Fibroblast of the conjunctiva (primary cell): ENCODE results near the gene PACSIN2.

ENCODE experiments used
- DNase-seq: peaks from one replicate; pipeline ENCODE4 v3.0.0-alpha.2; 2010; ENCODE audit warnings: low read depth

The PACSIN2 gene

DNA sequence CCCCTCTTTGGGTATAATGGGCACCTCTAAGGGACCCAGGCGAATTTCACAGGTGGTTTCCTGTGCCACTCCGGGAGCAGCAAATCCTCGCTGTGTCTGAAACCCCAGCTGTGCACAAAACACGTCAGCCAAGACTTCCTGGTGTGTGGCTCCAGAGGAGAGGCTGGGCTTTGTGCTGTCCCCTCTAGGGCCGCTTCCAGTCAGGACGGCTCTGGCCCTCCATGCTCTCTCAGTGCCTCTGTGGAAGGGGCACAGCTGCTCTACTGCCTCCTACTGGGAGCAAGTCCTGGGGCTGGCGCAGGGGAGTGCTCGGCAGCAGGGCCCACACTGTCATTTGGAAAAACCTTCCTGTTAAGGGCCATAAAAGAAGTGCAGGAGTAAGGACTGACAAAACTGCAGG lies 134.1 kb downstream of the PACSIN2 start:
- DNase-seq: no peak

DNA sequence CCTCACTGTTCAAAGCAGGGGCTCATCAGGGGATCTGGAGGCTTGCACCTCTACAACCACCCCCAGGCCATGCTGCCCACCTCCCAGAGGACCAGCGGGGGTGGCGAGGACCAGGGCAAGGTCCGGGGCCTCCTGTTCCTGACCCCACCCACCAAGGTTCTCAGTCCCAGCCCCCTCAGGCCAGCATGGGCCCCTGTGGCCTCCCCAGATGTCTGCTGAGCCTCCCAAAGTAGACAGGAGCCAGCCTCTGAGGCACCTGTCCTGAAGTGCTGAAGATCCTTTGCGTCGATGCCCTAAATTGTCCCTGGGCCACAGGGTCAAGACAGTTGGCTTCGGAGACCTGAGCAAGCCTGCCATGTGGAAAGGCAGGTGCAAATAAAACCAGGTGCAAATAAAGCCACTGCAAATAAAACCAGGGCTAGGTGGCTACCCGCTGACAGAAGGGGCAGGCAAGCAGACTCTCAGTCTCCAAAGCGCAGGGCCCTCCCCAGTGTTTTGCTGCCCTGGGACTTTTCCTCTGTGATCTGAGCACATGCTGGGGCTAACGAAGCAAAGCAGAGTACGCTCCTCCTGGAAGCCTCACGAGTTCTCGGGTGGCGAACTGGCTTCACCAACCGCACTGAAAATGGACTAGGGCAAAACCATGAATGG lies 135.5 kb downstream of the PACSIN2 start:
- no peak for DNase-seq

DNA sequence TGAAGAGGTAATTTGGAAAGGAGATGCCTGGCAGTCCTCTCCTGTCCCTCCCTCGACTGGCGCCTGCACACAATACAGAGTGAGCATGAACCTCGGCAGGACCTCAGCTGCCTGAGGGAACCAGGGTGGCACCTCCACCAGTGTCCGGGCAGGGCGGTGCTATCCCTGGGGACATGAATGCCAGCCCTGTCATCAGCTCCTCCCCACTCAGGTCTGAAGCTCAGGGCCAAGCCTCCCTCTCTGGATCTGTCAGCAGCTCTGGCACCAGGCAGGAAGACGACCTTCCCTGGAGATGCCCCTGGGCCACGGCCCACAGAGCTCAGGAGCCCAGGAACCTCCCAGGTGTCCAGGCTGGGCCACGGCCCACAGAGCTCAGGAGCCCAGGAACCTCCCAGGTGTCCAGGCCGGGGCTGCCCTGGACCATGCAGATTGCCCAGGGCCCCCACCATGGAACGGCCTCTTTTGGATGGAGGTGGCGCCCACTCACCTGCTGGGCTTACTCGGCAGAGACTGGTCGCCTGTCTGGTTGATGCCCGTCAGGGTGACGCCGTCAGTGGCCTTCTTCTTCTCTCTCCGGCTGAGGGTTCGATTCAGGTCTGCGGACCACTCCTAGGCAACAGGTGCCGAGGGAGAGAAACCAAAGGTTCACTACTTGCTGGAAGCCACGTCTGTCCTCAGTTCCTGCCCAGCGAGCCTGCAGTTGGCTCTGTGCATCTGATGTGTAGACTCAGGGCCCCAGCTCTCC lies 136.2 kb downstream of the PACSIN2 start:
- DNase-seq: no peak

DNA sequence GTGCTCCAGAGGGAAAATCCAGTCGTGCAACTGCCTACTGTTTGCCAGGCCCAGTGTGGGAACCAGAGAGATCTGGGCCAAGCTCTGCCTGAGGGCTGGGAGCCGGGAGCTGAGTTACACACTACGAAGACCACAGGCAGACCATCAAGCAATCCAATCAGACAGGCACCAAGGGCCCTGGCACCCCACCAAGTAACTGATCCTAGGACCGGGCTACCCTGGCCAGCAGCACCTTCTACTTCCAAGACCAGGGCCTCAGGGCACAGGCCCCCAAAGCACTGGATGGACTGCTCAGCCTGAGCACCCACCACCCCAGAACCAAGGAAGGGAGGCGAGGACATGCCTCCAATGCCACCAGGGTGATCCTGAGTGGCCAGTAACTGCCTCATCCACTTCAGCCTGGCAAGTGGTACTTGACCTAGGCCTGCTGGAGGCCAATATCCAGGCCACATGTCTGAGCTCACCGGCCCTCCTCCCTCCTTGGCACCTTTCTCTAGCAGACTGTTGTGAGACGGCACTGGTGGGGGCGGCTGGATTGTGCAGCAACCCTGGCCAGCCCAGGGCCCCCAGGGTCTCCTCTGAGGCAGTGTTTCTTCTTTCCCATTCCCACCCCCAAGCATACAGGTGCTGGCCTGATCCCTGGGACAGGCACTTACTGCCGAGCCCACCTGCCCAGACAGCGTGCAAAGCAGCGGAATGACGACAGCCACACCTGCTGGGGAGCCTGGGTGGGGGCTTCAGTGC lies 137.2 kb downstream of the PACSIN2 start:
- DNase-seq: no peak

- DNase-seq: no peak
Observed at GRCh38 chr22:42877158-42877557, 137.8 kb downstream of the PACSIN2 start.

- DNase-seq: no peak
Observed at GRCh38 chr22:42876041-42876440, 138.9 kb downstream of the PACSIN2 start.

- no peak for DNase-seq
Observed at GRCh38 chr22:42874010-42874409, 140.9 kb downstream of the PACSIN2 start.

DNA sequence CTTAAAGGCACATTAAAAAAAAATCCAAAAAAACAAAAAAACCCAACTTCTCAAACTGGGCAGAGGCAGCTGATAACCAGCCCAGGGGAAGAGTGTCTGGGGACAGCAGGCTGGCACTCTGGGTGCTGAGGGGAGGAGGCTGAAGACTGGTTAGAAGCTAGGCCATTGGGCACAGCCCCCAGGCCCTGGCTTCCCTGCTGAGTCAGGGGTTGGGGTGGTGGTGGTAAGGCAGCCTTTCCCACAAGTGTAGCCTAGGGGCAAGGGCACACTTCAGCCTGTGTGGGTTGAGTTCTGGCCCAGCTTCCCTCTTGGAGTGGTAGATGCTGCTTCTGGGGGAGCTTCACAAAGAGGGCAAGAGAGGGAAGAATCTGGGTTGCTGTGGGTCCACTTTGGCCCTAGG lies 141.6 kb downstream of the PACSIN2 start:
- no peak for DNase-seq

GRCh38 chr22:42872821-42873220 lies 142.1 kb downstream of the PACSIN2 start:
- DNase-seq: no peak

GRCh38 chr22:42871146-42872050 lies 143.6 kb downstream of the PACSIN2 start:
- DNase-seq: no peak

DNA sequence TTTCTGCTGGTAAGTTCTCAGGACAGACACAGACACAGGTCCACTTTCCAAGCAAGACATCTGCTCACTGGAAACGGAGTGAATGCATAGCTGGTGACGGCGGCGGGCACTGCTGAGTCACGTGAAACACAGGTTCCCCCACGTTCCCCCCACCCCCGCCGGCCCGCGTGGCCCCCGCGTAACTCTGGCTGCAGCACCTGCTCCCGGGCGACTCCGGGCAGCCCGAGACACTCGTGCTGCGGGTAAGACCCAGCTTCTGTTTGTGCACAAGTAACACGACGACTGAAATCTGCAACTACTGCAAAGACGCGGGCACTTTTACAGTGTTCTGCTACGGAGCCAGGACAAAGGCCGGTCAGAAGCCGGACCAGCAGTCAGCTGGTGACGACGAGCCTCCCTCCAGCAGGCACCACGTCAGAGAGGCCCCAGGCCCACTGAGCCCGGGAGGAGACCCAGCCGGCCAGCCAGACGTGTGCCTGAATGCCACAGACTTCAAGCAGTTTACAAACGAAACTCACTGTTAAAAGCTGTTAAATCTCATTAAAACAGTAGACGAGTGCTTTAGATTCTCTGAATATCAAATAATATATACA lies 145.0 kb downstream of the PACSIN2 start:
- DNase-seq: no peak

GRCh38 chr22:42869463-42869862 lies 145.5 kb downstream of the PACSIN2 start:
- DNase-seq: no peak

- peak; percentile 9 for DNase-seq
Observed at GRCh38 chr22:42868751-42869251, 146.1 kb downstream of the PACSIN2 start.

DNA sequence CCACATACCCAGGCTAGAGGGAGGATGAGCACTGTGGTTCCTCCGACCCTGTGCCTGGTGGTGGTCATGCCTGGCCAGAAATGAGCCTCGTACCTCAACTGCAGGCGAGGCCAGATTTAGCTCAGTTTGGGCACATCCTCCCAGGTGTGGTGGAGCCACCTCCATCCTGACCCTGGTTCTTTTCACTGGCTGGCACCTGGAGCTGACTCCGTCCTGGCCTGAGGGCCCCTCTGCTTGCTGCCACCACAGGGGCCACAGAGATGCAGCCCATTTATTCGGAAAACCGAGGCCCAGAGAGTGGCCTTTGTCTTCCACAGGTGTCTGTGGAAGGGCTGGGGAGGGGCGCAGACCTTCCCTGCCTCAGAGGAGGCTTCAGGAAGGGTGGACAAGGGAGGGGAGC lies 148.8 kb downstream of the PACSIN2 start:
- no peak for DNase-seq

GRCh38 chr22:42865536-42865935 lies 149.4 kb downstream of the PACSIN2 start:
- no peak for DNase-seq

- peak; percentile 43 for DNase-seq
Observed at GRCh38 chr22:42863349-42863961, 151.5 kb downstream of the PACSIN2 start.

DNA sequence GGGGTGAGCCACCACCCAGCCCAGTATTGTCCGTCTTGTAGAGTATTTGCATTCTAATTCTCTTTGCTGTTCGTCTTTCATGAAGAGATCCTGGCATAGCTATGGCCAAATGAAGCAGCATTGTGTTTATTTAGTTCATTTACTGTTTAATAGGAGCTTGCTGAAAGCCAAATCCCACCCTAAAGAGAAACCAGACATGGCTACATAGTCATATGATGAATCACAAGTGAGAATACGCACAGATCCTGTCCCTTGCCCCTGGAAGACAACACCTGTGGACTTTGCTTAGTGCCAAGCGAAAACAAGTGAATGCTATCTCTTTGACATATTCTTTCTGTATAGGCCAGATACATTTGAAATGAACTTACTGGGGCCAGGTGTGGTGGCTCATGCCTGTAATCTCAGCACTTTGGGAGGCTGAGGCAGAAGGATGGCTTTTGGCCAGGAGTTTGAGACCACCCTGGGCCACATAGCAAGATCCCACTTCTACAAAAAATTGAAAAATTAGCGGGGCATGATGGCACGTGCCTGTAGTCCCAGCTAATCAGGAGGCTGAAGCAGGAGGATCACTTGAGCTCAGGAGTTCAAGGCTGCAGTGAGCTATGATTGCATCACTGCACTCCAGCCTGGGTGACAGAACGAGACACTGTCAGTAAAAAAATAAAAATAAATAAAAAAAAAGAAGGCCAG lies 152.8 kb downstream of the PACSIN2 start:
- DNase-seq: no peak

DNA sequence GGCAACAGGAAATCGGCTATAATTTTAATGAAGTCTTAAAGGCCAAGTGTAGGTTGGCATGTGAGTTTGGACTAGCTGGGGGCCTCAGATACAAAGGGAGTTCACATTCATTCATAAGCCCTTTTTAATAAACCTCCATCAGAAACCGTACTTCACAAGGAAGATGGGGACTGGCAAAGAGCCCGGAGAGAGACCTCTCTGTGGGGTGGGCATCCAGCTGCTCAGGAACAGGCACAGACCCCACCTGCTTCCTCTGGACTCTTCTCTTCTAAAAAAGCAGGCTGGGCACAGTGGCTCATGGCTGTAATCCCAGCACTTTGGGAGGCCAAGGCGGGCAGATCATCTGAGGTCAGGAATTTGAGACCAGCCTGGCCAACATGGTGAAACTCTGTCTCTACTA lies 154.0 kb downstream of the PACSIN2 start:
- DNase-seq: no peak

DNA sequence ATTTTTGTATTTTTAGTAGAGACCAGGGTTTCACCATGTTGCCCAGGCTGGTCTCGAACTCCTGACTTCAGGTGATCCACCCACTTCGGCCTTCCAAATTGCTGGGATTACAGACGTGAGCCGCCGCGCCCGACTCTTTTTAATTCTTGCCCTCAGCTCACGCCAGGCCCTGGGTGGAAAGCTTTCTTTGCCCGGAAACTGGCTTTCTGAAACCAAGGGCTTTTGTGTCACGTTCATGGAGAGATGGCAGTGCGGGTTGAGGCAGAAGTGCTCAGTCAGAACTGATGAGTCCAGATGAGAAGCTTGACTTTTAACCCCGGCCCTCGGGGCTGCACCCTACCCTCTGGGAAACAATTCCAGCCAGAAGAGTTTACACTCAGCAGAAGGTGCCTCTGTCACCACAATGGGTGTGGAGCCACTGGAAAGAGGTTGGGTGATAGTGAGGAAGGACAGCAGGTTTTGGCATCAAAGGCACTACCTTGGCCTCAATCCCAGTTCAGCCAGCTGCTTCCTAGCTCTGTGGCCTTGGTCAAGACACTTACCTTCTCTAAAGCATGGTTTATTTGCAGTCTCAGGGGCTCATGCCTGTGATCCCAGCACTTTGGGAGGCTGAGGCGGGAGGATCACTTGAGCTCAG lies 157.0 kb downstream of the PACSIN2 start:
- no peak for DNase-seq
